KMS-11 (cell line): ENCODE measurements around the gene DAAM1.

ENCODE experiments used
- H2AFZ ChIP-seq: fragments of 200-600 bp; sonication (generic); 2 replicates; pipeline ENCODE4 v1.6.1; 2016; ENCODE audit warnings: antibody characterized with exemption, mixed run types, low read depth
- H3K27ac ChIP-seq: fragments of 200-600 bp; sonication (generic); 2 replicates; pipeline ENCODE4 v1.6.1; 2016; ENCODE audit warnings: mild to moderate bottlenecking, mixed run types
- H3K27me3 ChIP-seq: fragments of 200-600 bp; sonication (generic); 2 replicates; pipeline ENCODE4 v1.6.1; 2017; ENCODE audit warnings: mild to moderate bottlenecking, low read depth, mixed run types, moderate library complexity; ENCODE audit not compliant: insufficient read depth
- H3K36me3 ChIP-seq: fragments of 200-600 bp; sonication (generic); 2 replicates; pipeline ENCODE4 v1.6.1; 2017; ENCODE audit warnings: mild to moderate bottlenecking, mixed run types; ENCODE audit not compliant: insufficient read depth
- H3K4me1 ChIP-seq: fragments of 200-600 bp; sonication (generic); 2 replicates; pipeline ENCODE4 v1.6.1; 2016; ENCODE audit warnings: mild to moderate bottlenecking, low read depth, mixed run types; ENCODE audit not compliant: poor library complexity, severe bottlenecking
- H3K4me2 ChIP-seq: fragments of 200-600 bp; sonication (generic); 2 replicates; pipeline ENCODE4 v1.7.0; 2016; ENCODE audit warnings: mild to moderate bottlenecking, mixed run types
- H3K4me3 ChIP-seq: fragments of 200-600 bp; sonication (generic); IDR thresholded peaks from 2 replicates; pipeline ENCODE4 v1.6.1; 2017; ENCODE audit warnings: low read depth, low read length, mixed read lengths; ENCODE audit not compliant: insufficient read depth
- H3K79me2 ChIP-seq: fragments of 200-600 bp; sonication (generic); 2 replicates; pipeline ENCODE4 v1.6.1; 2016; ENCODE audit warnings: low read depth, mixed run types; ENCODE audit not compliant: insufficient read depth
- H3K9ac ChIP-seq: fragments of 200-600 bp; sonication (generic); 2 replicates; pipeline ENCODE4 v1.6.1; 2016; ENCODE audit warnings: mild to moderate bottlenecking, mixed run types
- H4K20me1 ChIP-seq: fragments of 200-600 bp; sonication (generic); 2 replicates; pipeline ENCODE4 v1.6.1; 2016; ENCODE audit warnings: mild to moderate bottlenecking, mixed run types; ENCODE audit not compliant: insufficient read depth
- TF ChIP-seq, protein P1 (sequence below): fragments of 200-600 bp; sonication (generic); conservative IDR thresholded peaks from 2 replicates; pipeline ENCODE4 v1.6.1; 2017; ENCODE audit warnings: low read depth, mild to moderate bottlenecking, antibody characterized with exemption, low read length, moderate library complexity, mixed read lengths

DAAM1 gene

DNA sequence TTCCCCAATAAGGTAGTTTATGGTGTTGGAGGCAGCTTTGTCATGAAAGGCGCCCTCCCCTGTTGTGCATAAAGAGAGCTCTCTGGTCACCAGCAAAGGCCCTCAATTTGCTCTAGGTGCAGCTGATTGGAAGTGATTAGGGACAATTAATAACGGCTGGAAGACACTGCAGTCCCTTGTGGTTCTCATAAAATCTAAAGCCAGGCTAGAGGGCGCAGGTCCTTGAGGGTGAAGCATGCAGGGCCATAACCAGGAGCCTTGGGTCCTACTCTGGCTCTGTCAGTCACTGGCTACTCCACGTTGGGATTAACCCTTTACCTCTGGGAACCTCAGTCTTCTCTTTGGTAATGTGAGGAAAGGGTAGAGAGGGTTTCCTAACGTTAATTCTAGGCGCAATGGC lies 1.9 kb downstream of the DAAM1 start:
- H3K4me2 ChIP-seq = peak overlapping the region; percentile 91
- H3K27me3 ChIP-seq = no peaks in the 10 kb centered on the region
- no peak overlapping the region for H3K4me3 ChIP-seq
- TF ChIP-seq, protein P1, sequence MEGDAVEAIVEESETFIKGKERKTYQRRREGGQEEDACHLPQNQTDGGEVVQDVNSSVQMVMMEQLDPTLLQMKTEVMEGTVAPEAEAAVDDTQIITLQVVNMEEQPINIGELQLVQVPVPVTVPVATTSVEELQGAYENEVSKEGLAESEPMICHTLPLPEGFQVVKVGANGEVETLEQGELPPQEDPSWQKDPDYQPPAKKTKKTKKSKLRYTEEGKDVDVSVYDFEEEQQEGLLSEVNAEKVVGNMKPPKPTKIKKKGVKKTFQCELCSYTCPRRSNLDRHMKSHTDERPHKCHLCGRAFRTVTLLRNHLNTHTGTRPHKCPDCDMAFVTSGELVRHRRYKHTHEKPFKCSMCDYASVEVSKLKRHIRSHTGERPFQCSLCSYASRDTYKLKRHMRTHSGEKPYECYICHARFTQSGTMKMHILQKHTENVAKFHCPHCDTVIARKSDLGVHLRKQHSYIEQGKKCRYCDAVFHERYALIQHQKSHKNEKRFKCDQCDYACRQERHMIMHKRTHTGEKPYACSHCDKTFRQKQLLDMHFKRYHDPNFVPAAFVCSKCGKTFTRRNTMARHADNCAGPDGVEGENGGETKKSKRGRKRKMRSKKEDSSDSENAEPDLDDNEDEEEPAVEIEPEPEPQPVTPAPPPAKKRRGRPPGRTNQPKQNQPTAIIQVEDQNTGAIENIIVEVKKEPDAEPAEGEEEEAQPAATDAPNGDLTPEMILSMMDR = 0 out of 2 replicates have a peak, but pooled peaks have one; percentile 14
- H3K9ac ChIP-seq = peak overlapping the region; percentile 19; the same call in 1 of the 2 replicates
- H3K27ac ChIP-seq = peak overlapping the region; percentile 43; the same call in 1 of the 2 replicates
- H3K36me3 ChIP-seq = no peaks in the 10 kb centered on the region
- H2AFZ ChIP-seq = peak overlapping the region; percentile 46
- H4K20me1 ChIP-seq = no peaks in the 10 kb centered on the region
- peaks cover 15% of the 10 kb centered on the region for H3K4me1 ChIP-seq
- H3K79me2 ChIP-seq = peaks cover 13% of the 10 kb centered on the region; the same call in 1 of the 2 replicates

DNA sequence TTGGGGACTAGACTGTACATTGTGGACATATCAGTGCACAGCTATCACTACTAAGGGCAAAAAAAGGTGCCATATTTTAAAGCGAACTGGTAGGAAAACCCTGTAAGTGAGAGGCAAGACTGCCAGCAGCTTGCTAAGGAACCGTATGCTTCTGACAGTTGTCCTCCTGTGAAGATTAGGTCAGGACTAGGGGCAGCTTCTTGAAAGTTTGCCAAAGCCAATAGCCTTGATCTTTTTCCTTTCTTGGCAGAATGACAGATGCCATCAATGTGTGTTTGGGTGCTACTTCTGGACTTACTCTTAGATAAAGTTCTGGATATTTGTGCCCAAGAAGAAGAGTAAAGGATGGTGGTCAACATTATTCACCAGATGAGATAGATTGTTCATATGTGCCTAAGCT lies 7.4 kb downstream of the DAAM1 start:
- Histone ChIP-seq H2AFZ (no peak overlapping the region), H3K4me3 (no peak overlapping the region), H4K20me1 (no peaks in the 10 kb centered on the region), H3K9ac (no peak overlapping the region), H3K27me3 (no peaks in the 10 kb centered on the region), H3K36me3 (no peaks in the 10 kb centered on the region), H3K4me2 (no peak overlapping the region), H3K79me2 (peaks cover 8% of the 10 kb centered on the region; the same call in 1 of the 2 replicates), H3K4me1 (peaks cover 4% of the 10 kb centered on the region), H3K27ac (no peak overlapping the region)
- TF ChIP-seq, protein P1 = no peak

DNA sequence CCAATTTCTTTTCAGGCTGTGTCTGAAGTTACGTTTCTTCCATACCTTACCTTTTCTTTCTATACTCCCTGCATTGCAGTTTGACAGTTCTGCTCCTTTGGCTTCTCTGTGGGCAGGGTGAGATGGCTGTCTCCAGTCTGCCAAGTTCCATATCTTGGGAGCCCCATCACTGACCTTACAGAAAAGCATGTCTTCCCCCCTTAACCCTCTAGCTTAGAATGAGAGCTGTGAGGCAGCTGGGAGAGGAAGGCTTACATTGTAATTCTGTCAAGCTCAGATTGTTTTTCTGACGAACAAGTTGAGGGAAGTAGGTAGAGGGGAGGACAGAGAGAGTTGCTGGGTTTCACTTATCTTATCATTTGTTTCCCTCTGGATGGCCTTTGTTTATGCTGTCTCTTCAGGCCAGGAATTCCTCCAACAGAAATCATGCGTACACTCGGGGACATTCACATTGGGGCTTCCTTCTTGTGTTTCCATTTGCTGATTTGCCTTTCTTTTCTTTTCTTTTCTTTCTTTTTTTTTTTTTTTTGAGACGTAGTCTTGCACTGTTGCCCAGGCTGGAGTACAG lies 9.3 kb downstream of the DAAM1 start:
- H3K27me3 ChIP-seq = no peaks in the 10 kb centered on the region
- H3K27ac ChIP-seq = no peak overlapping the region
- no peak overlapping the region for H3K4me3 ChIP-seq
- no peak overlapping the region for H2AFZ ChIP-seq
- no peaks in the 10 kb centered on the region for H3K4me1 ChIP-seq
- H4K20me1 ChIP-seq = no peaks in the 10 kb centered on the region
- no peaks in the 10 kb centered on the region for H3K36me3 ChIP-seq
- no peak overlapping the region for H3K9ac ChIP-seq
- TF ChIP-seq, protein P1 = no peak
- H3K4me2 ChIP-seq = no peak overlapping the region
- H3K79me2 ChIP-seq = no peaks in the 10 kb centered on the region; the same call in 1 of the 2 replicates

DNA sequence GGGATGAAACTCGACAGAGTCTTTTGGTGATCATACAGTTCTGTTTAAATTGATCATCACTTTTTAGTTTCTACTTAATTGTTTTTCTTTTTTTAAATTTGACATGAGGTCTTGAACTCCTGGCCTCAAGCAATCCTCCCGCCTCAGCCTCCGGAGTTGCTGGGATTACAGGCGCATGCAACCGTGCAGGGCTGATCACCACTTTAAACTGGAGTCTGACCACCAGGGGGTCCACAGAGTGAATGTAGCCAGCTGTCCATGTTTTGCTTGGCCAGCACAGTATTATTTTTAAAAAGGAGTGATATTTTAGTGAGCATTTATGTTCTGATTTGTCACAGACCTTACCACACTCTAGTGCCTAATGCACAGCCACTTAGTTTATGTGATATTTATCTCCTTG lies 10.7 kb downstream of the DAAM1 start:
- no peaks in the 10 kb centered on the region for H3K79me2 ChIP-seq

More for the DNA sequence above, 10.7 kb downstream of the DAAM1 start:
- Histone ChIP-seq H3K27ac (no peak overlapping the region), H4K20me1 (no peaks in the 10 kb centered on the region), H3K36me3 (no peaks in the 10 kb centered on the region), H3K4me1 (no peaks in the 10 kb centered on the region), H3K4me3 (no peak overlapping the region), H3K4me2 (no peak overlapping the region), H2AFZ (no peak overlapping the region), H3K9ac (no peak overlapping the region), H3K27me3 (no peaks in the 10 kb centered on the region)
- TF ChIP-seq, protein P1 = no peak
